Measurements from ENCODE around the gene ENTHD1. TPM values are rescaled to one million over a fixed set of nuclear protein-coding genes. Genes with fewer than 3 reads are reported as not detected.

Gene ENTHD1
- total and polyA plus RNA-seq, 8 donors = 0.16 TPM; not detected in 7

GRCh38 chr22:39771486-39771885, 122.1 kb downstream of the ENTHD1 start:
- no peak for TF ChIP-seq CTCF (IDR thresholded peaks at IDR 0.05)
- DNase-seq = no peak
- no peak overlapping the region for H3K27ac ChIP-seq
- no peaks in the 10 kb centered on the region for H3K4me1 ChIP-seq
- no peak overlapping the region for H3K4me3 ChIP-seq
- ATAC-seq = no peak
- peaks cover 0 to 11% of the 10 kb centered on the region in 2 donors for H3K27me3 ChIP-seq
- H3K36me3 ChIP-seq = no peaks in the 10 kb centered on the region
- H3K9me3 ChIP-seq = peaks cover 0 to 2% of the 10 kb centered on the region in 2 donors
- intact Hi-C loops (cut with DNase I) = no loop called here

GRCh38 chr22:39765661-39766060, 127.9 kb downstream of the ENTHD1 start:
- no peak for TF ChIP-seq CTCF (IDR thresholded peaks at IDR 0.05)
- H3K4me1 ChIP-seq = no peaks in the 10 kb centered on the region
- no peaks in the 10 kb centered on the region for H3K9me3 ChIP-seq
- H3K4me3 ChIP-seq = no peak overlapping the region
- ATAC-seq (no peak), DNase-seq (no peak)
- H3K27me3 ChIP-seq = peaks cover 0 to 13% of the 10 kb centered on the region in 2 donors
- intact Hi-C loops (cut with DNase I) = no loop called here
- no peaks in the 10 kb centered on the region for H3K36me3 ChIP-seq
- no peak overlapping the region for H3K27ac ChIP-seq

- DNase-seq (no peak), ATAC-seq (no peak)
- Histone ChIP-seq H3K9me3 (no peaks in the 10 kb centered on the region), H3K27me3 (peaks cover 0 to 10% of the 10 kb centered on the region in 2 donors), H3K4me1 (no peaks in the 10 kb centered on the region), H3K4me3 (no peak overlapping the region), H3K36me3 (no peaks in the 10 kb centered on the region), H3K27ac (no peak overlapping the region)
- intact Hi-C loops (cut with DNase I) = no loop called here
- no peak for TF ChIP-seq CTCF (IDR thresholded peaks at IDR 0.05)
Measured at GRCh38 chr22:39765046-39765445, 128.5 kb downstream of the ENTHD1 start.

GRCh38 chr22:39763276-39763675, 130.3 kb downstream of the ENTHD1 start:
- Histone ChIP-seq H3K4me3 (no peak overlapping the region), H3K27me3 (peaks cover 0 to 8% of the 10 kb centered on the region in 2 donors), H3K9me3 (no peaks in the 10 kb centered on the region), H3K27ac (no peak overlapping the region), H3K36me3 (no peaks in the 10 kb centered on the region), H3K4me1 (no peaks in the 10 kb centered on the region)
- intact Hi-C loops (cut with DNase I) = no loop called here
- DNase-seq (no peak), ATAC-seq (no peak)
- no peak for TF ChIP-seq CTCF (IDR thresholded peaks at IDR 0.05)

- ATAC-seq = no peak
Measured at GRCh38 chr22:39750759-39751158, 142.8 kb downstream of the ENTHD1 start.

More at GRCh38 chr22:39750759-39751158, 142.8 kb downstream of the ENTHD1 start:
- no peaks in the 10 kb centered on the region for H3K36me3 ChIP-seq
- H3K27ac ChIP-seq = no peak overlapping the region
- H3K27me3 ChIP-seq = peaks cover 8 to 40% of the 10 kb centered on the region in 2 donors
- no peak overlapping the region for H3K4me3 ChIP-seq
- TF ChIP-seq CTCF (IDR thresholded peaks at IDR 0.05) = no peak
- DNase-seq = no peak
- H3K9me3 ChIP-seq = no peaks in the 10 kb centered on the region
- intact Hi-C loops (cut with DNase I) = no loop called here
- no peaks in the 10 kb centered on the region for H3K4me1 ChIP-seq
